GM23338 (cell line): Measurements from ENCODE around the gene JOSD2. TPM values are rescaled to one million over a fixed set of nuclear protein-coding genes. Genes with fewer than 3 reads are reported as not detected.

Experiments
- ATAC-seq: fragments of 200-7000 bp; cut with Tn5 transposase; 3 replicates; pipeline ENCODE4 v1.9.1; 2020
- DNase-seq: peaks from one replicate; pipeline ENCODE4 v3.0.0-alpha.2; 2015; ENCODE audit warnings: low spot score
- H2AFZ ChIP-seq: fragments of 200-600 bp; sonication (generic); 2 replicates; pipeline ENCODE4 v1.8.0; 2016; ENCODE audit warnings: antibody characterized with exemption, mild to moderate bottlenecking, moderate library complexity
- H3F3A ChIP-seq: fragments of 200-600 bp; sonication (generic); replicated peaks from 2 replicates; pipeline ENCODE4 v1.8.0; 2017; ENCODE audit warnings: antibody characterized with exemption, mixed run types, low read depth
- H3K27ac ChIP-seq: fragments of 200-600 bp; sonication (generic); 2 replicates; pipeline ENCODE4 v1.6.1; 2016; ENCODE audit warnings: low read depth
- H3K27me3 ChIP-seq: fragments of 200-600 bp; sonication (generic); 2 replicates; pipeline ENCODE4 v1.8.0; 2016; ENCODE audit warnings: mild to moderate bottlenecking, mixed run types, moderate library complexity; ENCODE audit not compliant: insufficient read depth
- H3K36me3 ChIP-seq: fragments of 200-600 bp; sonication (generic); 2 replicates; pipeline ENCODE4 v1.8.0; 2016; ENCODE audit warnings: mild to moderate bottlenecking; ENCODE audit not compliant: insufficient read depth
- H3K4me1 ChIP-seq: fragments of 200-600 bp; sonication (generic); 2 replicates; pipeline ENCODE4 v1.8.0; 2016; ENCODE audit warnings: mild to moderate bottlenecking, moderate library complexity; ENCODE audit not compliant: insufficient read depth
- H3K4me2 ChIP-seq: fragments of 200-600 bp; sonication (generic); 2 replicates; pipeline ENCODE4 v1.7.1; 2017; ENCODE audit warnings: mixed run types
- H3K4me3 ChIP-seq: fragments of 200-600 bp; sonication (generic); 2 replicates; pipeline ENCODE4 v1.6.1; 2016; ENCODE audit warnings: mixed run types
- H3K79me2 ChIP-seq: fragments of 200-600 bp; sonication (generic); replicated peaks from 2 replicates; pipeline ENCODE4 v1.8.0; 2017; ENCODE audit warnings: mild to moderate bottlenecking; ENCODE audit not compliant: insufficient read depth
- H3K9me2 ChIP-seq: fragments of 200-600 bp; sonication (generic); 2 replicates; pipeline ENCODE4 v1.8.0; 2017; ENCODE audit not compliant: insufficient read depth
- H4K20me1 ChIP-seq: fragments of 200-600 bp; sonication (generic); replicated peaks from 2 replicates; pipeline ENCODE4 v1.8.0; 2017; ENCODE audit warnings: mild to moderate bottlenecking; ENCODE audit not compliant: insufficient read depth
- H3K27ac Mint-ChIP-seq: 2 replicates; pipeline ENCODE4 v1.8.0; 2020; ENCODE audit warnings: inconsistent platforms, mild to moderate bottlenecking, moderate library complexity, mixed read lengths
- H3K27me3 Mint-ChIP-seq: 3 replicates; pipeline ENCODE4 v1.8.0; 2022; ENCODE audit warnings: low read depth, mild to moderate bottlenecking, moderate library complexity, mixed read lengths, inconsistent platforms; ENCODE audit not compliant: insufficient read depth, poor library complexity
- H3K36me3 Mint-ChIP-seq: 3 replicates; pipeline ENCODE4 v1.8.0; 2021; ENCODE audit warnings: low read depth, mild to moderate bottlenecking, inconsistent platforms, moderate library complexity, mixed read lengths
- H3K4me1 Mint-ChIP-seq: 3 replicates; pipeline ENCODE4 v1.8.0; 2020; ENCODE audit warnings: mild to moderate bottlenecking, inconsistent platforms, mixed read lengths
- H3K4me3 Mint-ChIP-seq: 3 replicates; pipeline ENCODE4 v1.8.0; 2021; ENCODE audit warnings: moderate library complexity, mild to moderate bottlenecking, inconsistent platforms, mixed read lengths
- H3K9me3 Mint-ChIP-seq: 3 replicates; pipeline ENCODE4 v1.8.0; 2020; ENCODE audit warnings: moderate library complexity, mild to moderate bottlenecking, inconsistent platforms, mixed read lengths
- CREB1 ChIP-seq: fragments of 250-450 bp; sonication (Bioruptor Pico); IDR thresholded peaks from 2 replicates; pipeline ENCODE4 v1.5.0; 2020; ENCODE audit warnings: low read depth, mild to moderate bottlenecking, moderate library complexity
- EZH2 ChIP-seq: fragments of 200-600 bp; sonication (generic); IDR thresholded peaks from one replicate; pipeline ENCODE4 v1.8.0; 2017; ENCODE audit warnings: antibody characterized with exemption, mild to moderate bottlenecking, low read depth; ENCODE audit not compliant: unreplicated experiment
- EZH2phosphoT487 ChIP-seq: fragments of 200-600 bp; sonication (generic); IDR thresholded peaks from one replicate; pipeline ENCODE4 v1.8.1; 2018; ENCODE audit warnings: antibody characterized with exemption; ENCODE audit not compliant: unreplicated experiment
- JUNB ChIP-seq: IDR thresholded peaks from one replicate; pipeline ENCODE4 v1.6.1; 2016; ENCODE audit warnings: antibody characterized with exemption; ENCODE audit not compliant: unreplicated experiment
- NANOG ChIP-seq: IDR thresholded peaks from 2 replicates; pipeline ENCODE4 v1.6.1; 2016; ENCODE audit warnings: antibody characterized with exemption, borderline replicate concordance
- POLR2AphosphoS5 ChIP-seq: IDR thresholded peaks from 2 replicates; pipeline ENCODE4 v1.6.1; 2016; ENCODE audit warnings: antibody characterized with exemption, low read depth
- STAT1 ChIP-seq: IDR thresholded peaks from one replicate; pipeline ENCODE4 v1.6.1; 2016; ENCODE audit warnings: antibody characterized with exemption; ENCODE audit not compliant: unreplicated experiment
- ZNF114 ChIP-seq: fragments of 250-450 bp; sonication (Bioruptor Pico); IDR thresholded peaks from 2 replicates; pipeline ENCODE4 v1.5.0; 2020; ENCODE audit warnings: mild to moderate bottlenecking, moderate library complexity
- ZNF331 ChIP-seq: fragments of 250-450 bp; sonication (Bioruptor Pico); IDR thresholded peaks from 2 replicates; pipeline ENCODE4 v1.5.0; 2020; ENCODE audit warnings: low read depth, mild to moderate bottlenecking, moderate library complexity
- polyA plus RNA-seq: library from polyadenylated mRNA; unstranded; fragments of >200 nt; fragmentation: Nextera tagmentation; extraction: Ambion mirVana; gene quantifications from 2 replicates; pipeline ENCODE4 v1.2.1, GENCODE V29; 2016
- total RNA-seq: library from RNA; depleted of rRNA; stranded (reverse); fragments of >200 nt; shearing (Covaris generic); gene quantifications from 2 replicates; pipeline ENCODE4 v1.2.3, GENCODE V29; 2014
- TF ChIP-seq, protein P1 (sequence below), 2 experiments: fragments of 200-600 bp in 1 of 2; sonication (generic) in 1 of 2; conservative IDR thresholded peaks; 2 replicates each; pipeline versions ENCODE4 v1.5.1 to v1.6.1; 2016 to 2017; ENCODE audit warnings: antibody characterized with exemption in 2 of 2, low read depth in 2 of 2, mild to moderate bottlenecking in 2 of 2, moderate library complexity in 1 of 2
- TF ChIP-seq, protein P2 (sequence below): IDR thresholded peaks from one replicate; pipeline ENCODE4 v1.6.1; 2018; ENCODE audit warnings: antibody characterized with exemption; ENCODE audit not compliant: unreplicated experiment
- TF ChIP-seq, protein P3 (sequence below): fragments of 250-450 bp; sonication (Bioruptor Pico); IDR thresholded peaks from 2 replicates; pipeline ENCODE4 v1.5.0; 2020; ENCODE audit warnings: mild to moderate bottlenecking, moderate library complexity

JOSD2 gene
- total and polyA plus RNA-seq, 2 experiments from 2014 or later: 3.3 to 5.8 TPM

DNA sequence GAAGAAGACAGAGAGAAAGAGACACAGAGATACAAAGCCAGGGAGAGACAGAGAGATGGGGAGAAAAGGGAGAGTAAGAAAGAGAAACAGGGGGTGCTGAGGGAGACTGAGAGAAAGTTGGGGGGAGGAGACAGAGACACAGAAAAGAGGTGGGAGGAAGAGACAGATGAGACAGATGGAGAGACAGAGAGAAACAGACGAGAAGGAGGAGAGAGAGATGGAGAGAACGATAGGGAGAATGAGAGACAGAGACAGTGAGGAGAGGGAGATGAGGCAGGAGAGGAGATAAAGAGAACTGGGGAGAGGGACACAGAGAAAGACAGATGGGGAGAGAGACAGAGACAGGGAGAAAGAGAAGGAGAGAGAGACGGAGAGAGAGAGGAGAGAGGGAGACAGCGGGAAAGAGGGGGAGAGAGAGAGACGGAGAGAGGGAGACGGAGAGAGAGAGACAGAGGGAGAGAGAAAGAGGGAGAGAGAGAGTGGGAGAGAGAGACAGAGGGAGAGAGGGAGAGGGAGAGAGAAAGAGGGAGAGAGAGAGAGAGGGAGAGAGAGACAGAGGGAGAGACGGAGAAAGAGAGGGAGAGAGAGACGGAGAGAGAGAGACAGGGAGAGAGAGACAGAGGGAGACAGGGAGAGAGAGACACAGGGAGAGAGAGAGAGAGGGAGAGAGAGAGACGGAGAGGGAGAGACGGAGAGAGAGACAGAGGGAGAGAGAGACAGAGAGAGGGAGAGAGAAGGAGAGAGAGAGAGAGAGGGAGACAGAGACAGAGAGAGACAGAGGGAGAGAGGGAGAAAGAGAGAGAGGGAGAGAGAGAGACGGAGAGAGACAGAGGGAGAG is 12.6 kb downstream of the JOSD2 start (continued):
- TF ChIP-seq EZH2phosphoT487 (no peak), POLR2AphosphoS5 (no peak), EZH2 (no peak), NANOG (no peak), ZNF331 (CRISPR knock-in tag) (no peak), STAT1 (no peak), JUNB (no peak), CREB1 (CRISPR knock-in tag) (no peak)
- TF ChIP-seq, protein P1, sequence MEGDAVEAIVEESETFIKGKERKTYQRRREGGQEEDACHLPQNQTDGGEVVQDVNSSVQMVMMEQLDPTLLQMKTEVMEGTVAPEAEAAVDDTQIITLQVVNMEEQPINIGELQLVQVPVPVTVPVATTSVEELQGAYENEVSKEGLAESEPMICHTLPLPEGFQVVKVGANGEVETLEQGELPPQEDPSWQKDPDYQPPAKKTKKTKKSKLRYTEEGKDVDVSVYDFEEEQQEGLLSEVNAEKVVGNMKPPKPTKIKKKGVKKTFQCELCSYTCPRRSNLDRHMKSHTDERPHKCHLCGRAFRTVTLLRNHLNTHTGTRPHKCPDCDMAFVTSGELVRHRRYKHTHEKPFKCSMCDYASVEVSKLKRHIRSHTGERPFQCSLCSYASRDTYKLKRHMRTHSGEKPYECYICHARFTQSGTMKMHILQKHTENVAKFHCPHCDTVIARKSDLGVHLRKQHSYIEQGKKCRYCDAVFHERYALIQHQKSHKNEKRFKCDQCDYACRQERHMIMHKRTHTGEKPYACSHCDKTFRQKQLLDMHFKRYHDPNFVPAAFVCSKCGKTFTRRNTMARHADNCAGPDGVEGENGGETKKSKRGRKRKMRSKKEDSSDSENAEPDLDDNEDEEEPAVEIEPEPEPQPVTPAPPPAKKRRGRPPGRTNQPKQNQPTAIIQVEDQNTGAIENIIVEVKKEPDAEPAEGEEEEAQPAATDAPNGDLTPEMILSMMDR (conservative IDR thresholded peaks at IDR 0.05; ENCODE audit: low read depth in 2 of 2): no peak

DNA sequence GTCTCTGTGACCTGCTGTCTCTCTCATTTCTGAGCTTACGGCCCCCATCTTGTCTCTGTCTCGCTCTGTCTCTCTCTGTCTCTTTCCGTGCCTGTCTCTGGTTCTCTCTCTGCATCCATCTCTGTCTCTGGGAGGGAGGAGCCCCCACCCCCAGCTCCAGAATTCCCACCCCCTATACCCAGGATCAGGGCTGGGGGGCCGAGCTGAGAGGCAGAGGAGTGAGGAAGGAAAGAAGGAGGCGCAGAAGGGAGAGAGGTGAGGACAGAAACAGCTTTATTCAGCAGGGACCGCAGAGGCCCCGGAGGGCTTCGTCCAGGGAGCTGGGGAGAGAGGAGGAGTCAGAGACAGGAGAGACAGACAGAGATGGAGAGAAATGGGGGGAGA is 14.0 kb downstream of the JOSD2 start:
- no peak overlapping the region; the same call in 1 of the 2 replicates for H3K4me2 ChIP-seq
- H3K79me2 ChIP-seq: no peaks in the 10 kb centered on the region
- H3K27ac ChIP-seq: no peak overlapping the region
- no peaks in the 10 kb centered on the region for H3F3A ChIP-seq
- H3K27me3 ChIP-seq: peaks cover 85% of the 10 kb centered on the region
- no peak for DNase-seq
- no peak overlapping the region for H3K4me3 Mint-ChIP-seq
- no peak overlapping the region for H3K27ac Mint-ChIP-seq
- peaks cover 10% of the 10 kb centered on the region for H3K27me3 Mint-ChIP-seq
- H4K20me1 ChIP-seq: no peaks in the 10 kb centered on the region
- no peak overlapping the region for H3K4me3 ChIP-seq
- H3K4me1 Mint-ChIP-seq: no peaks in the 10 kb centered on the region
- H3K9me3 Mint-ChIP-seq: peaks cover 58% of the 10 kb centered on the region
- no peak overlapping the region for H2AFZ ChIP-seq
- no peak for ATAC-seq
- H3K36me3 ChIP-seq: no peaks in the 10 kb centered on the region
- peaks cover 31% of the 10 kb centered on the region for H3K36me3 Mint-ChIP-seq
- no peaks in the 10 kb centered on the region for H3K9me2 ChIP-seq
- peaks cover 7% of the 10 kb centered on the region; the same call in 1 of the 2 replicates for H3K4me1 ChIP-seq
- TF ChIP-seq ZNF114 (CRISPR knock-in tag) (no peak), EZH2 (no peak), POLR2AphosphoS5 (no peak), JUNB (no peak), NANOG (no peak)
- TF ChIP-seq, protein P2, sequence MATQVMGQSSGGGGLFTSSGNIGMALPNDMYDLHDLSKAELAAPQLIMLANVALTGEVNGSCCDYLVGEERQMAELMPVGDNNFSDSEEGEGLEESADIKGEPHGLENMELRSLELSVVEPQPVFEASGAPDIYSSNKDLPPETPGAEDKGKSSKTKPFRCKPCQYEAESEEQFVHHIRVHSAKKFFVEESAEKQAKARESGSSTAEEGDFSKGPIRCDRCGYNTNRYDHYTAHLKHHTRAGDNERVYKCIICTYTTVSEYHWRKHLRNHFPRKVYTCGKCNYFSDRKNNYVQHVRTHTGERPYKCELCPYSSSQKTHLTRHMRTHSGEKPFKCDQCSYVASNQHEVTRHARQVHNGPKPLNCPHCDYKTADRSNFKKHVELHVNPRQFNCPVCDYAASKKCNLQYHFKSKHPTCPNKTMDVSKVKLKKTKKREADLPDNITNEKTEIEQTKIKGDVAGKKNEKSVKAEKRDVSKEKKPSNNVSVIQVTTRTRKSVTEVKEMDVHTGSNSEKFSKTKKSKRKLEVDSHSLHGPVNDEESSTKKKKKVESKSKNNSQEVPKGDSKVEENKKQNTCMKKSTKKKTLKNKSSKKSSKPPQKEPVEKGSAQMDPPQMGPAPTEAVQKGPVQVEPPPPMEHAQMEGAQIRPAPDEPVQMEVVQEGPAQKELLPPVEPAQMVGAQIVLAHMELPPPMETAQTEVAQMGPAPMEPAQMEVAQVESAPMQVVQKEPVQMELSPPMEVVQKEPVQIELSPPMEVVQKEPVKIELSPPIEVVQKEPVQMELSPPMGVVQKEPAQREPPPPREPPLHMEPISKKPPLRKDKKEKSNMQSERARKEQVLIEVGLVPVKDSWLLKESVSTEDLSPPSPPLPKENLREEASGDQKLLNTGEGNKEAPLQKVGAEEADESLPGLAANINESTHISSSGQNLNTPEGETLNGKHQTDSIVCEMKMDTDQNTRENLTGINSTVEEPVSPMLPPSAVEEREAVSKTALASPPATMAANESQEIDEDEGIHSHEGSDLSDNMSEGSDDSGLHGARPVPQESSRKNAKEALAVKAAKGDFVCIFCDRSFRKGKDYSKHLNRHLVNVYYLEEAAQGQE: no peak
- TF ChIP-seq, protein P3, sequence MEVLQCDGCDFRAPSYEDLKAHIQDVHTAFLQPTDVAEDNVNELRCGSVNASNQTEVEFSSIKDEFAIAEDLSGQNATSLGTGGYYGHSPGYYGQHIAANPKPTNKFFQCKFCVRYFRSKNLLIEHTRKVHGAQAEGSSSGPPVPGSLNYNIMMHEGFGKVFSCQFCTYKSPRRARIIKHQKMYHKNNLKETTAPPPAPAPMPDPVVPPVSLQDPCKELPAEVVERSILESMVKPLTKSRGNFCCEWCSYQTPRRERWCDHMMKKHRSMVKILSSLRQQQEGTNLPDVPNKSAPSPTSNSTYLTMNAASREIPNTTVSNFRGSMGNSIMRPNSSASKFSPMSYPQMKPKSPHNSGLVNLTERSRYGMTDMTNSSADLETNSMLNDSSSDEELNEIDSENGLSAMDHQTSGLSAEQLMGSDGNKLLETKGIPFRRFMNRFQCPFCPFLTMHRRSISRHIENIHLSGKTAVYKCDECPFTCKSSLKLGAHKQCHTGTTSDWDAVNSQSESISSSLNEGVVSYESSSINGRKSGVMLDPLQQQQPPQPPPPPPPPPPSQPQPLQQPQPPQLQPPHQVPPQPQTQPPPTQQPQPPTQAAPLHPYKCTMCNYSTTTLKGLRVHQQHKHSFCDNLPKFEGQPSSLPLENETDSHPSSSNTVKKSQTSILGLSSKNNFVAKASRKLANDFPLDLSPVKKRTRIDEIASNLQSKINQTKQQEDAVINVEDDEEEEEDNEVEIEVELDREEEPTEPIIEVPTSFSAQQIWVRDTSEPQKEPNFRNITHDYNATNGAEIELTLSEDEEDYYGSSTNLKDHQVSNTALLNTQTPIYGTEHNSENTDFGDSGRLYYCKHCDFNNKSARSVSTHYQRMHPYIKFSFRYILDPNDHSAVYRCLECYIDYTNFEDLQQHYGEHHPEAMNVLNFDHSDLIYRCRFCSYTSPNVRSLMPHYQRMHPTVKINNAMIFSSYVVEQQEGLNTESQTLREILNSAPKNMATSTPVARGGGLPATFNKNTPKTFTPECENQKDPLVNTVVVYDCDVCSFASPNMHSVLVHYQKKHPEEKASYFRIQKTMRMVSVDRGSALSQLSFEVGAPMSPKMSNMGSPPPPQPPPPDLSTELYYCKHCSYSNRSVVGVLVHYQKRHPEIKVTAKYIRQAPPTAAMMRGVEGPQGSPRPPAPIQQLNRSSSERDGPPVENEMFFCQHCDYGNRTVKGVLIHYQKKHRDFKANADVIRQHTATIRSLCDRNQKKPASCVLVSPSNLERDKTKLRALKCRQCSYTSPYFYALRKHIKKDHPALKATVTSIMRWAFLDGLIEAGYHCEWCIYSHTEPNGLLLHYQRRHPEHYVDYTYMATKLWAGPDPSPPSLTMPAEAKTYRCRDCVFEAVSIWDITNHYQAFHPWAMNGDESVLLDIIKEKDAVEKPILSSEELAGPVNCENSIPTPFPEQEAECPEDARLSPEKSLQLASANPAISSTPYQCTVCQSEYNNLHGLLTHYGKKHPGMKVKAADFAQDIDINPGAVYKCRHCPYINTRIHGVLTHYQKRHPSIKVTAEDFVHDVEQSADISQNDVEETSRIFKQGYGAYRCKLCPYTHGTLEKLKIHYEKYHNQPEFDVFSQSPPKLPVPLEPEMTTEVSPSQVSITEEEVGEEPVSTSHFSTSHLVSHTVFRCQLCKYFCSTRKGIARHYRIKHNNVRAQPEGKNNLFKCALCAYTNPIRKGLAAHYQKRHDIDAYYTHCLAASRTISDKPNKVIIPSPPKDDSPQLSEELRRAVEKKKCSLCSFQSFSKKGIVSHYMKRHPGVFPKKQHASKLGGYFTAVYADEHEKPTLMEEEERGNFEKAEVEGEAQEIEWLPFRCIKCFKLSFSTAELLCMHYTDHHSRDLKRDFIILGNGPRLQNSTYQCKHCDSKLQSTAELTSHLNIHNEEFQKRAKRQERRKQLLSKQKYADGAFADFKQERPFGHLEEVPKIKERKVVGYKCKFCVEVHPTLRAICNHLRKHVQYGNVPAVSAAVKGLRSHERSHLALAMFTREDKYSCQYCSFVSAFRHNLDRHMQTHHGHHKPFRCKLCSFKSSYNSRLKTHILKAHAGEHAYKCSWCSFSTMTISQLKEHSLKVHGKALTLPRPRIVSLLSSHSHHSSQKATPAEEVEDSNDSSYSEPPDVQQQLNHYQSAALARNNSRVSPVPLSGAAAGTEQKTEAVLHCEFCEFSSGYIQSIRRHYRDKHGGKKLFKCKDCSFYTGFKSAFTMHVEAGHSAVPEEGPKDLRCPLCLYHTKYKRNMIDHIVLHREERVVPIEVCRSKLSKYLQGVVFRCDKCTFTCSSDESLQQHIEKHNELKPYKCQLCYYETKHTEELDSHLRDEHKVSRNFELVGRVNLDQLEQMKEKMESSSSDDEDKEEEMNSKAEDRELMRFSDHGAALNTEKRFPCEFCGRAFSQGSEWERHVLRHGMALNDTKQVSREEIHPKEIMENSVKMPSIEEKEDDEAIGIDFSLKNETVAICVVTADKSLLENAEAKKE (CRISPR knock-in tag): no peak
